T follicular helper cell (primary cell): Measurements from ENCODE around the gene PHF19.

Experiments
- DNase-seq: peaks from one replicate; pipeline ENCODE4 v3.0.0-alpha.2; 2020; ENCODE audit warnings: low read depth

PHF19 gene

GRCh38 chr9:120873512-120873911 lies 3.5 kb downstream of the PHF19 start:
- no peak for DNase-seq

GRCh38 chr9:120872791-120873502 lies 4.0 kb downstream of the PHF19 start:
- no peak for DNase-seq

GRCh38 chr9:120870206-120870605 lies 6.8 kb downstream of the PHF19 start:
- DNase-seq = no peak

GRCh38 chr9:120869726-120870125 lies 7.3 kb downstream of the PHF19 start:
- DNase-seq = no peak

- DNase-seq = no peak
These were observed 7.7 kb downstream of the PHF19 start for GRCh38 chr9:120869360-120869687.

GRCh38 chr9:120868676-120869359 lies 8.2 kb downstream of the PHF19 start:
- peak; percentile 96 for DNase-seq

- no peak for DNase-seq
These were observed 8.7 kb downstream of the PHF19 start for GRCh38 chr9:120868339-120868675.

- no peak for DNase-seq
These were observed 9.2 kb downstream of the PHF19 start for GRCh38 chr9:120867676-120868338.

GRCh38 chr9:120866651-120867050 lies 10.3 kb downstream of the PHF19 start:
- no peak for DNase-seq

- no peak for DNase-seq
These were observed 11.2 kb downstream of the PHF19 start for GRCh38 chr9:120865809-120866208.

GRCh38 chr9:120865176-120865575 lies 11.8 kb downstream of the PHF19 start:
- DNase-seq = no peak

- DNase-seq = no peak
These were observed 12.3 kb downstream of the PHF19 start for GRCh38 chr9:120864719-120865118.

GRCh38 chr9:120863833-120864232 lies 13.2 kb downstream of the PHF19 start:
- DNase-seq = no peak

GRCh38 chr9:120862452-120862851 lies 14.5 kb downstream of the PHF19 start:
- DNase-seq = no peak

- DNase-seq = no peak
These were observed 15.1 kb downstream of the PHF19 start for GRCh38 chr9:120861935-120862334.

- DNase-seq = no peak
These were observed 16.9 kb downstream of the PHF19 start for GRCh38 chr9:120860083-120860482.

GRCh38 chr9:120859361-120859760 lies 17.6 kb downstream of the PHF19 start:
- no peak for DNase-seq

GRCh38 chr9:120857902-120858301 lies 19.1 kb downstream of the PHF19 start:
- no peak for DNase-seq

- no peak for DNase-seq
These were observed 19.5 kb downstream of the PHF19 start for GRCh38 chr9:120857481-120857880.

- no peak for DNase-seq
These were observed 20.3 kb downstream of the PHF19 start for GRCh38 chr9:120856700-120857099.

GRCh38 chr9:120855827-120856670 lies 20.9 kb downstream of the PHF19 start:
- DNase-seq = no peak

- DNase-seq = no peak
These were observed 22.2 kb downstream of the PHF19 start for GRCh38 chr9:120854596-120855327.
